ENCODE data around the gene CINP. TPM values are rescaled to one million over a fixed set of nuclear protein-coding genes. Genes with fewer than 3 reads are reported as not detected.

Gene CINP
- total RNA-seq, 1 donor from 2014 or later = 6.8 TPM

GRCh38 chr14:102394717-102395375 lies 32.2 kb upstream of the CINP start:
- H3K9me3 ChIP-seq = peaks cover 0 to 17% of the 10 kb centered on the region in 2 donors
- no peak overlapping the region for H3K4me3 ChIP-seq
- no peak overlapping the region for H3K27ac ChIP-seq
- no peak for DNase-seq (ENCODE audit: low spot score in 2 of 2)
- intact Hi-C loops (cut with DNase I) = no loop called here
- H3K4me1 ChIP-seq = no peaks in the 10 kb centered on the region
- TF ChIP-seq CTCF (IDR thresholded peaks at IDR 0.05) = no peak
- peaks cover 0 to 16% of the 10 kb centered on the region in 2 donors for H3K36me3 ChIP-seq
- no peaks in the 10 kb centered on the region for H3K27me3 ChIP-seq

- intact Hi-C loops (cut with DNase I) = no loop called here
Measured at GRCh38 chr14:102392506-102392905, 29.8 kb upstream of the CINP start.

GRCh38 chr14:102390064-102390855 lies 27.6 kb upstream of the CINP start:
- no peak overlapping the region for H3K27ac ChIP-seq
- no peak for DNase-seq (ENCODE audit: low spot score in 2 of 2)

More at GRCh38 chr14:102392506-102392905, 29.8 kb upstream of the CINP start:
- H3K27ac ChIP-seq = no peak overlapping the region
- no peaks in the 10 kb centered on the region for H3K9me3 ChIP-seq
- no peak for DNase-seq (ENCODE audit: low spot score in 2 of 2)
- no peaks in the 10 kb centered on the region for H3K27me3 ChIP-seq
- peaks cover 0 to 13% of the 10 kb centered on the region in 2 donors for H3K36me3 ChIP-seq
- no peak overlapping the region for H3K4me3 ChIP-seq
- no peak for TF ChIP-seq CTCF (IDR thresholded peaks at IDR 0.05)
- no peaks in the 10 kb centered on the region for H3K4me1 ChIP-seq

GRCh38 chr14:102389246-102389645 lies 26.6 kb upstream of the CINP start:
- no peak overlapping the region for H3K27ac ChIP-seq
- no peaks in the 10 kb centered on the region for H3K4me1 ChIP-seq
- DNase-seq (ENCODE audit: low spot score in 2 of 2) = no peak
- H3K27me3 ChIP-seq = no peaks in the 10 kb centered on the region
- no peaks in the 10 kb centered on the region for H3K9me3 ChIP-seq
- TF ChIP-seq CTCF (IDR thresholded peaks at IDR 0.05) = no peak
- intact Hi-C loops (cut with DNase I) = no loop called here
- peaks cover 0 to 12% of the 10 kb centered on the region in 2 donors for H3K36me3 ChIP-seq
- H3K4me3 ChIP-seq = no peak overlapping the region

More at GRCh38 chr14:102390064-102390855, 27.6 kb upstream of the CINP start:
- no peak overlapping the region for H3K4me3 ChIP-seq
- H3K27me3 ChIP-seq = no peaks in the 10 kb centered on the region
- TF ChIP-seq CTCF (IDR thresholded peaks at IDR 0.05) = no peak
- intact Hi-C loops (cut with DNase I) = no loop called here
- H3K9me3 ChIP-seq = no peaks in the 10 kb centered on the region
- H3K36me3 ChIP-seq = peaks cover 0 to 16% of the 10 kb centered on the region in 2 donors
- H3K4me1 ChIP-seq = no peaks in the 10 kb centered on the region

GRCh38 chr14:102387086-102387485 lies 24.4 kb upstream of the CINP start:
- no peaks in the 10 kb centered on the region for H3K27me3 ChIP-seq
- H3K36me3 ChIP-seq = peaks cover 0 to 12% of the 10 kb centered on the region in 2 donors
- no peak for TF ChIP-seq CTCF (IDR thresholded peaks at IDR 0.05)
- no peaks in the 10 kb centered on the region for H3K4me1 ChIP-seq
- intact Hi-C loops (cut with DNase I) = no loop called here
- H3K27ac ChIP-seq = no peak overlapping the region
- H3K9me3 ChIP-seq = no peaks in the 10 kb centered on the region
- DNase-seq (ENCODE audit: low spot score in 2 of 2) = no peak
- no peak overlapping the region for H3K4me3 ChIP-seq

Data from ascending aorta (tissue), 2 donors.